ENCODE data around the gene GLCCI1.
"Not testable (repeated sequence)": the region's sequence is repeated elsewhere in the genome, so short reads cannot be mapped to it uniquely, and the experiment has no call there.

Gene GLCCI1

DNA sequence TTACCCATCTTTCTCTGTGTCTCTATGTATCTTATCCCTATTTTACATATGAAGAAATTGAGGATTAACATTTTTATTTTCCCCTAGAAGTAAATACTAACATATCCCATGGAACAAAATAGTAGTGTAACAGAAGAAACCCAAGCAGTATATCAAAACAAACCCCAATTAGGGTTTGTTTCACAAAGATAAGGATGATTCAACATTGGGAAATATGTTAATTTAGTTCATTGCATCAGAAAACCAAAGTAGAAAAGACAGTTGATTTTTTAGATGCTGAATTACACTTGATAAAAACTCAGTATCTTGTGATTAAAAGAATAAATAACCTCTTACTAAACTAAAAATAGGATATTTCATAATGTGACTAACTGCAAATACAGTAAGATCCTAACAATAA is 87.8 kb downstream of the GLCCI1 start:
- DNase-seq (ENCODE audit: low spot score) (no peak), ATAC-seq (ENCODE audit: low read depth) (no peak)
- Histone ChIP-seq H3K4me3 (ENCODE audit: severe bottlenecking) (no peak overlapping the region), H3K27me3 (ENCODE audit: insufficient read depth, poor library complexity, severe bottlenecking) (no peaks in the 10 kb centered on the region), H3K36me3 (ENCODE audit: low read depth) (0 out of 2 replicates have a peak, but pooled peaks cover 5% of the 10 kb centered on the region), H3K4me1 (ENCODE audit: insufficient read depth, poor library complexity, severe bottlenecking) (no peaks in the 10 kb centered on the region), H3K27ac (ENCODE audit: poor library complexity, severe bottlenecking) (no peak overlapping the region), H3K9me3 (ENCODE audit: severe bottlenecking) (no peaks in the 10 kb centered on the region)
- TF ChIP-seq, protein P1, sequence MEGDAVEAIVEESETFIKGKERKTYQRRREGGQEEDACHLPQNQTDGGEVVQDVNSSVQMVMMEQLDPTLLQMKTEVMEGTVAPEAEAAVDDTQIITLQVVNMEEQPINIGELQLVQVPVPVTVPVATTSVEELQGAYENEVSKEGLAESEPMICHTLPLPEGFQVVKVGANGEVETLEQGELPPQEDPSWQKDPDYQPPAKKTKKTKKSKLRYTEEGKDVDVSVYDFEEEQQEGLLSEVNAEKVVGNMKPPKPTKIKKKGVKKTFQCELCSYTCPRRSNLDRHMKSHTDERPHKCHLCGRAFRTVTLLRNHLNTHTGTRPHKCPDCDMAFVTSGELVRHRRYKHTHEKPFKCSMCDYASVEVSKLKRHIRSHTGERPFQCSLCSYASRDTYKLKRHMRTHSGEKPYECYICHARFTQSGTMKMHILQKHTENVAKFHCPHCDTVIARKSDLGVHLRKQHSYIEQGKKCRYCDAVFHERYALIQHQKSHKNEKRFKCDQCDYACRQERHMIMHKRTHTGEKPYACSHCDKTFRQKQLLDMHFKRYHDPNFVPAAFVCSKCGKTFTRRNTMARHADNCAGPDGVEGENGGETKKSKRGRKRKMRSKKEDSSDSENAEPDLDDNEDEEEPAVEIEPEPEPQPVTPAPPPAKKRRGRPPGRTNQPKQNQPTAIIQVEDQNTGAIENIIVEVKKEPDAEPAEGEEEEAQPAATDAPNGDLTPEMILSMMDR (IDR thresholded peaks at IDR 0.05; ENCODE audit: poor library complexity, severe bottlenecking): no peak

DNA sequence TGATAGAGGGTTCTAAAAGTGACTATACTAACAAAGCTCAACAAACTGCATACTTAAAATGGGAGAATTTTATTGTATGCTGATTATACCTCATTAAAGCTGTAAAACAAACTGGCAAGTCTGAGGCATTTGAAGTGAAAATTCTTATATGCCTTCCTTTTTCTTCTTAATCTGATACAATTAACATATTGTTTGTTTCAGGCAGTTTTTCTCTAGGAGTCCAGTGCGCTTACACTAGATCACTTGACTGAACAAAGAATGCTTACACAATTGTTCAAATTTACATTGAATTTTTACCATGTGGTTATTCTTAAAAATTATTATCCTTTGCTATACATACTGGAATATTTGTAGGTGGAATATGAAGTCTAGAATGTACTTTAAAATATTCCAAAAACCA is 89.0 kb downstream of the GLCCI1 start:
- DNase-seq (ENCODE audit: low spot score) (no peak), ATAC-seq (ENCODE audit: low read depth) (no peak)
- Histone ChIP-seq H3K36me3 (ENCODE audit: low read depth) (0 out of 2 replicates have a peak, but pooled peaks cover 5% of the 10 kb centered on the region), H3K27me3 (ENCODE audit: insufficient read depth, poor library complexity, severe bottlenecking) (no peaks in the 10 kb centered on the region), H3K27ac (ENCODE audit: poor library complexity, severe bottlenecking) (no peak overlapping the region), H3K9me3 (ENCODE audit: severe bottlenecking) (no peaks in the 10 kb centered on the region), H3K4me3 (ENCODE audit: severe bottlenecking) (no peak overlapping the region), H3K4me1 (ENCODE audit: insufficient read depth, poor library complexity, severe bottlenecking) (no peaks in the 10 kb centered on the region)
- TF ChIP-seq, protein P1 (IDR thresholded peaks at IDR 0.05; ENCODE audit: poor library complexity, severe bottlenecking): no peak

DNA sequence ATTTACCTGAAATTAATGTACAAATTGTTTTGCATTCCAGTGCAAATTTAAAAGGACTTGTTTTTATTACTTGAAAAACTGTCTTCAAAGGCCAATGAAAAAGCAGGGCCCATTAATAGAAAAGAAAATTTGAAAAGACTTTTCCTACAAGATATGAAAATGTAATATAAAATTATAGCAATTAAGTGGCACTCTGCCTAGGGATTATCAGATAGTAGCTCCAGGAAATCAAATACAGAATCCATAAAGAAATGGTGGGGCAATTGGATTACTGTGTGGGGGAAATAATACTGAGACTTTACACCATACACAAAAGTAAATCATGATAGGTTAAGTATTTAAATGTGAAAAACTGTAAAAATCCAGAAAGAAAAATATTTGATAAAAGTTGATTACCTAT is 89.7 kb downstream of the GLCCI1 start:
- H3K4me3 ChIP-seq (ENCODE audit: severe bottlenecking): no peak overlapping the region
- no peaks in the 10 kb centered on the region for H3K4me1 ChIP-seq (ENCODE audit: insufficient read depth, poor library complexity, severe bottlenecking)
- no peak overlapping the region for H3K27ac ChIP-seq (ENCODE audit: poor library complexity, severe bottlenecking)
- 0 out of 2 replicates have a peak, but pooled peaks cover 5% of the 10 kb centered on the region for H3K36me3 ChIP-seq (ENCODE audit: low read depth)
- TF ChIP-seq, protein P1 (IDR thresholded peaks at IDR 0.05; ENCODE audit: poor library complexity, severe bottlenecking): no peak
- no peaks in the 10 kb centered on the region for H3K27me3 ChIP-seq (ENCODE audit: insufficient read depth, poor library complexity, severe bottlenecking)
- H3K9me3 ChIP-seq (ENCODE audit: severe bottlenecking): no peaks in the 10 kb centered on the region
- ATAC-seq (ENCODE audit: low read depth) (no peak), DNase-seq (ENCODE audit: low spot score) (no peak)

DNA sequence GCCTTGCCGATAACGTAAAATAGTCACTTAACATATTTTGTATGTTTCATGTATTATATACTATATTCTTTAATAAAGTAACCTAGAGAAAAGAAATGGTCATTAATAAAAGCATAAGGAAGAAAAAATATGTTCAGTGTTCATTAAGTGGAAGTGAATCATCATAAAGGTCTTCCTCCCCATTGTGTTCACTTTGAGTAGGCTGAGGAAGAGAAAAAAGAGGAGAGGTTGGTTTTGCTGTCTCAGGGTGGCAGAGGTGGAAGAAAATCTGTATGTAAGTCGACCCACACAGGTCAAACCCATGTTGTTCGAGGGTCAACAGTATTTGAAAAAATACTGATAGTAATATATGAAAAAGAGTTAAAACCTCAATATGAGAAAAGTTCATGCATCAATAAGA is 90.3 kb downstream of the GLCCI1 start:
- H3K4me1 ChIP-seq (ENCODE audit: insufficient read depth, poor library complexity, severe bottlenecking): no peaks in the 10 kb centered on the region
- H3K4me3 ChIP-seq (ENCODE audit: severe bottlenecking): no peak overlapping the region
- no peak for DNase-seq (ENCODE audit: low spot score)
- no peaks in the 10 kb centered on the region for H3K27me3 ChIP-seq (ENCODE audit: insufficient read depth, poor library complexity, severe bottlenecking)
- no peak overlapping the region for H3K27ac ChIP-seq (ENCODE audit: poor library complexity, severe bottlenecking)
- TF ChIP-seq, protein P1 (IDR thresholded peaks at IDR 0.05; ENCODE audit: poor library complexity, severe bottlenecking): no peak
- H3K36me3 ChIP-seq (ENCODE audit: low read depth): 0 out of 2 replicates have a peak, but pooled peaks cover 2% of the 10 kb centered on the region
- H3K9me3 ChIP-seq (ENCODE audit: severe bottlenecking): no peaks in the 10 kb centered on the region
- no peak for ATAC-seq (ENCODE audit: low read depth)

DNA sequence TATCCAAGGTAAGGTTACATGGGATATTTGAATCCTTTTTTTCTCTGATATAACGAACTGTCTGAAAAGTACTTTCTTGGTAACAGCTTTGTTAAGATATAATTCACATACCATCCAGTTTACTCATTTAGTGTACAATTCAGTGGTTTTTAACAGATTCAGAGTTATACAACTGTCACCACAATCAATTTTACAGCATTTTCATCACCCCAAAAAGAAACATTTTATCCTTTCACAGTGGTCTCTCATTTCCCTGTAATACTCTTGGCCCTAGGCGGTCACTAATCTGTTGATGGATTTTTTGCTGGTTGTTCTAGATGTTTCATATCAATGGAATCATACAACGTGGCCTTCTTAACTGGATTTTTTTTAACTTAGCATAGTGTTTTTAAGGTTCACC is 91.6 kb downstream of the GLCCI1 start:
- TF ChIP-seq, protein P1 (IDR thresholded peaks at IDR 0.05; ENCODE audit: poor library complexity, severe bottlenecking): no peak
- H3K4me1 ChIP-seq (ENCODE audit: insufficient read depth, poor library complexity, severe bottlenecking): no peaks in the 10 kb centered on the region
- no peaks in the 10 kb centered on the region for H3K36me3 ChIP-seq (ENCODE audit: low read depth)
- no peak overlapping the region for H3K4me3 ChIP-seq (ENCODE audit: severe bottlenecking)
- H3K9me3 ChIP-seq (ENCODE audit: severe bottlenecking): no peaks in the 10 kb centered on the region
- ATAC-seq (ENCODE audit: low read depth) (no peak), DNase-seq (ENCODE audit: low spot score) (no peak)
- no peak overlapping the region for H3K27ac ChIP-seq (ENCODE audit: poor library complexity, severe bottlenecking)
- H3K27me3 ChIP-seq (ENCODE audit: insufficient read depth, poor library complexity, severe bottlenecking): no peaks in the 10 kb centered on the region

DNA sequence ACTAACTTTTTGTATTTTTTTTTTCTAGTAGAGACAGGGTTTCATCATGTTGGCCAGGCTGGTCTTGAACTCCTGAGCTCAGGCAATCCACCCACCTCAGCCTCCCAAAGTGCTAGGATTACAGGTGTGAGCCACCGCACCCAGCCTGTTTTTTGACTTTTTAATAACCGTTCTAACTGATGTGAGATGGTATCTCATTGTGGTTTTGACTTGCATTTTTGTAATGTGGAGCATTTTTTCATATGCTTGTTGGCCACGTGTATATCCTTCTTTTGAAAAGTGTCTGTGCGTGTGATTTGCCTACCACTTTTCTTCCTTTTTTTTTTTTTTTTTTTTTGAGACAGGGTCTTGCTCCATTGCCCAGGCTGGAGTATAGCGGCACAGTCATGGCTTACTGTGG is 94.7 kb downstream of the GLCCI1 start:
- H3K4me1 ChIP-seq (ENCODE audit: insufficient read depth, poor library complexity, severe bottlenecking); H3K36me3 ChIP-seq (ENCODE audit: low read depth); DNase-seq (ENCODE audit: low spot score); H3K27me3 ChIP-seq (ENCODE audit: insufficient read depth, poor library complexity, severe bottlenecking); H3K4me3 ChIP-seq (ENCODE audit: severe bottlenecking); H3K27ac ChIP-seq (ENCODE audit: poor library complexity, severe bottlenecking); ATAC-seq (ENCODE audit: low read depth); H3K9me3 ChIP-seq (ENCODE audit: severe bottlenecking): not testable (repeated sequence)
